ENCODE results near the gene TMEM80.
A peak's percentile ranks its signal among the peaks of the same experiment; 100 is the strongest.

The TMEM80 gene

DNA sequence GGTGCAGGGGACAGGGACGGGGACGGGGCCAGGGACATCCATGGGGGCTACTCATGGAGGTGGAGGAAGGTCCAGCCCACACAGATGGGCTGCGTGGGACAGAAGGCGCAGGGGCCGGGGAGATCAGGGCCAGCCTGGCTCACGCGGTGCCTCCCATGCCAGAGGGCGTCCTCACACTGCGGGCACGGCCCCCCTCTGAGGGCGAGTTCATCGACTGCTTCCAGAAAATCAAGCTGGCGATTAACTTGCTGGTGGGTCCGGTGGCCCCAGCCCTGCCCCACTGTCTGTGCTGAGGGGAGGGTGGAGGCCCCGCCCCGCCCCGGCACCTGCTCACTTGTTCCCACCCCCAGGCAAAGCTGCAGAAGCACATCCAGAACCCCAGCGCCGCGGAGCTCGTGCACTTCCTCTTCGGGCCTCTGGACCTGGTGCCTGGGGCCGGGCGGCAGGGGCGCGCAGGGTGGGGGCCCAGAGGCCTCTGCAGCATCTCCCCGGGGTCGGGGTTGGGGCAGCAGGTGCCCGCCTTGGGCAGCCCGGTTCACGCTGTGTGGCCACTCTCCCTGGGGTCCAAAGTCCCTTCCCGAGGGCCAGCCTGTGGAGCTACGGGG, 26.2 kb downstream of the TMEM80 start:
- TF ChIP-seq, protein P1, sequence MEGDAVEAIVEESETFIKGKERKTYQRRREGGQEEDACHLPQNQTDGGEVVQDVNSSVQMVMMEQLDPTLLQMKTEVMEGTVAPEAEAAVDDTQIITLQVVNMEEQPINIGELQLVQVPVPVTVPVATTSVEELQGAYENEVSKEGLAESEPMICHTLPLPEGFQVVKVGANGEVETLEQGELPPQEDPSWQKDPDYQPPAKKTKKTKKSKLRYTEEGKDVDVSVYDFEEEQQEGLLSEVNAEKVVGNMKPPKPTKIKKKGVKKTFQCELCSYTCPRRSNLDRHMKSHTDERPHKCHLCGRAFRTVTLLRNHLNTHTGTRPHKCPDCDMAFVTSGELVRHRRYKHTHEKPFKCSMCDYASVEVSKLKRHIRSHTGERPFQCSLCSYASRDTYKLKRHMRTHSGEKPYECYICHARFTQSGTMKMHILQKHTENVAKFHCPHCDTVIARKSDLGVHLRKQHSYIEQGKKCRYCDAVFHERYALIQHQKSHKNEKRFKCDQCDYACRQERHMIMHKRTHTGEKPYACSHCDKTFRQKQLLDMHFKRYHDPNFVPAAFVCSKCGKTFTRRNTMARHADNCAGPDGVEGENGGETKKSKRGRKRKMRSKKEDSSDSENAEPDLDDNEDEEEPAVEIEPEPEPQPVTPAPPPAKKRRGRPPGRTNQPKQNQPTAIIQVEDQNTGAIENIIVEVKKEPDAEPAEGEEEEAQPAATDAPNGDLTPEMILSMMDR (IDR thresholded peaks at IDR 0.05; ENCODE audit: borderline replicate concordance, extremely low read depth, low read length, poor library complexity, severe bottlenecking), result no peak
- no peak for TF ChIP-seq EZH2 (IDR thresholded peaks at IDR 0.05; ENCODE audit: borderline replicate concordance, low read depth, low read length, severe bottlenecking)
- Histone ChIP-seq H4K20me1 (ENCODE audit: insufficient read depth, low read length) (peaks cover 7% of the 10 kb centered on the region; the same call in 1 of the 2 replicates), H3K4me2 (ENCODE audit: insufficient read depth, low read length) (no peak overlapping the region), H3K4me1 (ENCODE audit: insufficient read depth, low read length) (0 out of 2 replicates have a peak, but pooled peaks cover 3% of the 10 kb centered on the region), H3K4me3 (ENCODE audit: low read depth in 1 of 2, low read length in 2 of 2) (no peak overlapping the region), H3K27ac (ENCODE audit: low read length) (no peak overlapping the region), H2AFZ (ENCODE audit: low read depth, low read length) (no peak overlapping the region), H3K9ac (ENCODE audit: low read depth, low read length) (no peak overlapping the region), H3K27me3 (ENCODE audit: insufficient read depth, low read length, poor library complexity) (no peaks in the 10 kb centered on the region), H3K9me3 (ENCODE audit: insufficient read depth, low read length, severe bottlenecking) (no peaks in the 10 kb centered on the region), H3K79me2 (ENCODE audit: insufficient read depth, low read length) (no peaks in the 10 kb centered on the region), H3K36me3 (ENCODE audit: insufficient read depth, low read length) (no peaks in the 10 kb centered on the region)
- DNase-seq (no peak), ATAC-seq (ENCODE audit: insufficient read depth, low read depth) (peak; percentile 20; the same call in 1 of the 3 replicates)

DNA sequence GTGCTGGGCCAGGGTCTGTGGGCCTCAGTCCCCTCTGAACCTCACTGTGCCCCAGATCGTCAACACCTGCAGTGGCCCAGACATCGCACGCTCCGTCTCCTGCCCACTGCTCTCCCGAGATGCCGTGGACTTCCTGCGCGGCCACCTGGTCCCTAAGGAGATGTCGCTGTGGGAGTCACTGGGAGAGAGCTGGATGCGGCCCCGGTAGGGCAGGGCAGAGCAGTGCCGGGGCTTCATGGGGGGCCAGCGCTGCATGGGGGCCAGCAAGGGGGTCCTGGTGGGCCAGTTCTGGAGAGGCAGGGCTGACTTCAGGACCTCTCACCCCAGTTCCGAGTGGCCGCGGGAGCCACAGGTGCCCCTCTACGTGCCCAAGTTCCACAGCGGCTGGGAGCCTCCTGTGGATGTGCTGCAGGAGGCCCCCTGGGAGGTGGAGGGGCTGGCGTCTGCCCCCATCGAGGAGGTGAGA, 26.8 kb downstream of the TMEM80 start:
- Histone ChIP-seq H2AFZ (ENCODE audit: low read depth, low read length) (no peak overlapping the region), H3K9ac (ENCODE audit: low read depth, low read length) (no peak overlapping the region), H4K20me1 (ENCODE audit: insufficient read depth, low read length) (peaks cover 9% of the 10 kb centered on the region; the same call in 1 of the 2 replicates), H3K4me3 (ENCODE audit: low read depth in 1 of 2, low read length in 2 of 2) (no peak overlapping the region), H3K79me2 (ENCODE audit: insufficient read depth, low read length) (no peaks in the 10 kb centered on the region), H3K4me2 (ENCODE audit: insufficient read depth, low read length) (no peak overlapping the region), H3K27me3 (ENCODE audit: insufficient read depth, low read length, poor library complexity) (no peaks in the 10 kb centered on the region), H3K9me3 (ENCODE audit: insufficient read depth, low read length, severe bottlenecking) (no peaks in the 10 kb centered on the region), H3K4me1 (ENCODE audit: insufficient read depth, low read length) (0 out of 2 replicates have a peak, but pooled peaks cover 3% of the 10 kb centered on the region), H3K27ac (ENCODE audit: low read length) (no peak overlapping the region), H3K36me3 (ENCODE audit: insufficient read depth, low read length) (no peaks in the 10 kb centered on the region)
- no peak for ATAC-seq (ENCODE audit: insufficient read depth, low read depth)
- DNase-seq, result no peak
- TF ChIP-seq EZH2 (IDR thresholded peaks at IDR 0.05; ENCODE audit: borderline replicate concordance, low read depth, low read length, severe bottlenecking), result no peak
- TF ChIP-seq, protein P1 (IDR thresholded peaks at IDR 0.05; ENCODE audit: borderline replicate concordance, extremely low read depth, low read length, poor library complexity, severe bottlenecking), result no peak

DNA sequence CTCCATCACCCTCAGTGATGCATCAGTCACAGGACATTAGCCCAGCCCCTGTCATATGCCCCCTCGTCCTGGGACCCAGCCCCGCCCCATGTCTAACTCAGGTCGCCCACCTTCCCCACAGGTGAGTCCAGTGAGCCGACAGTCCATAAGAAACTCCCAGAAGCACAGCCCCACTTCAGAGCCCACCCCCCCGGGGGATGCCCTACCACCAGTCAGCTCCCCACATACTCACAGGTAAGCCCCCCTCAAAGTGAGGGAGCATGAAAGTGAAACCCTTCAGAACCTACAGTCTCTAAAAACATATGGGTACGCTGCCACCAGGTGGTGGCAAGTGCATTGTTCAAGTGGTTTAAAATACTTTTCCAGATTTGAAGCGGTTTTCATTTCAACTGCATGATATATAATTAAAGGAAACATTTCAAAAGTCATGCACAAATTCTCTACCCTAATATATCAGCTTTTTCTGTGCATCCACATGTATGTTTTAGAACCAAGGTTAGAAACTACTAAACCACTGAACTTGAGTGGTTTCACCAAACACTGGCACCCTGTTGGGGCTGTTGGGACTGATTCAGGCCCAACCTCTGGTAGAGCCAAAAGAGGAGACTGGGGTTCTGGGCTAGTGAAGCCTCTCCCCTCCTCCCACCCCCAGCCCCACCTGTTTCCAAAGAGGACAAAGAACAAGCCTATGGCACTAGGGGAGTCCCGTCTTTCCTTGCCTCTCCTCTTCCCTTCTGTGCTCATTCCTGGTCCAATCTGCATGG, 27.7 kb downstream of the TMEM80 start:
- no peaks in the 10 kb centered on the region for H3K36me3 ChIP-seq (ENCODE audit: insufficient read depth, low read length)
- peak; percentile 57 for DNase-seq
- no peak overlapping the region for H3K27ac ChIP-seq (ENCODE audit: low read length)

More for the DNA sequence above, 27.7 kb downstream of the TMEM80 start:
- Histone ChIP-seq H3K4me1 (ENCODE audit: insufficient read depth, low read length) (peaks cover 7% of the 10 kb centered on the region), H2AFZ (ENCODE audit: low read depth, low read length) (no peak overlapping the region), H3K9me3 (ENCODE audit: insufficient read depth, low read length, severe bottlenecking) (no peaks in the 10 kb centered on the region), H3K9ac (ENCODE audit: low read depth, low read length) (no peak overlapping the region), H3K79me2 (ENCODE audit: insufficient read depth, low read length) (no peaks in the 10 kb centered on the region), H3K4me2 (ENCODE audit: insufficient read depth, low read length) (no peak overlapping the region), H4K20me1 (ENCODE audit: insufficient read depth, low read length) (peaks cover 15% of the 10 kb centered on the region), H3K27me3 (ENCODE audit: insufficient read depth, low read length, poor library complexity) (no peaks in the 10 kb centered on the region), H3K4me3 (ENCODE audit: low read depth in 1 of 2, low read length in 2 of 2) (no peak overlapping the region)
- TF ChIP-seq, protein P1 (IDR thresholded peaks at IDR 0.05; ENCODE audit: borderline replicate concordance, extremely low read depth, low read length, poor library complexity, severe bottlenecking), result peak; percentile 76
- TF ChIP-seq EZH2 (IDR thresholded peaks at IDR 0.05; ENCODE audit: borderline replicate concordance, low read depth, low read length, severe bottlenecking), result no peak
- peak; percentile 60 for ATAC-seq (ENCODE audit: insufficient read depth, low read depth)
